GM21390 (cell line): ENCODE measurements around the gene SOX15.
A peak's percentile ranks its signal among the peaks of the same experiment; 100 is the strongest.

Experiments
- ATAC-seq: cut with Tn5 transposase; IDR thresholded peaks from one replicate; pipeline ENCODE4 v1.9.1; 2021; ENCODE audit not compliant: unreplicated experiment

SOX15 gene

DNA sequence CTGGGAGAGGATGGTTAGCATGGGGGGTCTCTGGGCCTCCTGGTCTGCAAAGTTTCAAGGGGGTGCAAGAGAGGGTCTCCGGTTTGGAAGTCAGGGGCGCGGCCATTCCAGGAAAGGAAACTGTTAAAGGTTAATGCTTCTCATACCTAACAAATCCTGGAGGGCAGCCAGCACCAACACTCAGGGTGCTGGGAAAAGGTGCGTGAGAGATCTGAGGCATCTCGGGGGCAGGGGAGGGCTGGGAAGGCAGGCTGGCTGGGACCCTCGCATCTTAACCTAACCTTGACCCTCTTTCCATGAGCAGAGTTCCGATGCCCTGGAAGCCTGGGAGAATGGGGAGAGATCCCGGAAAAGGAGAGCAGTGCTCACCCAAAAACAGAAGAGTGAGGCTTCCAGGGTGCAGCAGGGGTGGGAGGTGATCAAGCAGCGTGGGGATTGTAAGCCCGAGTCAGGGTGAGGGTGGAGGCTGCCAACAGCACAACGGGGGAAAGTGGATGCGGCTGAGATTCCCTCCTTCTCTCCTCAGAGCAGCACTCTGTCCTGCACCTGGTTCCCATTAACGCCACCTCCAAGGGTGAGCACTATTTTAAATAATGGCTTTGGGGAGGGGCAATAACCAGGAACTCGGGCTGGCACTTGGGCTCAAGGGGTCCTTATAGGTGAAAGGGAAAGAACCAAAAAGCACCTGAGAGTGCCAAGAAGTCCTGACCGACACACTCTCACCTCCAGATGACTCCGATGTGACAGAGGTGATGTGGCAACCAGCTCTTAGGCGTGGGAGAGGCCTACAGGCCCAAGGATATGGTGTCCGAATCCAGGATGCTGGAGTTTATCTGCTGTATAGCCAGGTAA is 30.3 kb downstream of the SOX15 start:
- ATAC-seq = no peak

DNA sequence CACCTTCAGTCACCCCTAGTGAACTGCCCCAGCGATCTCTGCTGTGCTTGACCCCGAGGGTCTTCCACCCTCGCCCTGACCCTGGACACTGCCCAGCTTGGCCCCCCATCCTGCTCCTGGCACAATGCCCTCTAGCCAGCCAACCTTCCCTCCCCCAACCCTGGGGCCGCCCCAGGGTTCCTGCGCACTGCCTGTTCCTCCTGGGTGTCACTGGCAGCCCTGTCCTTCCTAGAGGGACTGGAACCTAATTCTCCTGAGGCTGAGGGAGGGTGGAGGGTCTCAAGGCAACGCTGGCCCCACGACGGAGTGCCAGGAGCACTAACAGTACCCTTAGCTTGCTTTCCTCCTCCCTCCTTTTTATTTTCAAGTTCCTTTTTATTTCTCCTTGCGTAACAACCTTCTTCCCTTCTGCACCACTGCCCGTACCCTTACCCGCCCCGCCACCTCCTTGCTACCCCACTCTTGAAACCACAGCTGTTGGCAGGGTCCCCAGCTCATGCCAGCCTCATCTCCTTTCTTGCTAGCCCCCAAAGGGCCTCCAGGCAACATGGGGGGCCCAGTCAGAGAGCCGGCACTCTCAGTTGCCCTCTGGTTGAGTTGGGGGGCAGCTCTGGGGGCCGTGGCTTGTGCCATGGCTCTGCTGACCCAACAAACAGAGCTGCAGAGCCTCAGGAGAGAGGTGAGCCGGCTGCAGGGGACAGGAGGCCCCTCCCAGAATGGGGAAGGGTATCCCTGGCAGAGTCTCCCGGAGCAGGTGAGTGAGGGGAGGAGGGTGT is 31.2 kb downstream of the SOX15 start, which contains the start of gene TNFSF13:
TNFSF13 (plus strand) TSS at position 207 of the 776 bp plus-strand sequence; CDS start at position 497, 290 bp downstream.
- no peak for ATAC-seq

DNA sequence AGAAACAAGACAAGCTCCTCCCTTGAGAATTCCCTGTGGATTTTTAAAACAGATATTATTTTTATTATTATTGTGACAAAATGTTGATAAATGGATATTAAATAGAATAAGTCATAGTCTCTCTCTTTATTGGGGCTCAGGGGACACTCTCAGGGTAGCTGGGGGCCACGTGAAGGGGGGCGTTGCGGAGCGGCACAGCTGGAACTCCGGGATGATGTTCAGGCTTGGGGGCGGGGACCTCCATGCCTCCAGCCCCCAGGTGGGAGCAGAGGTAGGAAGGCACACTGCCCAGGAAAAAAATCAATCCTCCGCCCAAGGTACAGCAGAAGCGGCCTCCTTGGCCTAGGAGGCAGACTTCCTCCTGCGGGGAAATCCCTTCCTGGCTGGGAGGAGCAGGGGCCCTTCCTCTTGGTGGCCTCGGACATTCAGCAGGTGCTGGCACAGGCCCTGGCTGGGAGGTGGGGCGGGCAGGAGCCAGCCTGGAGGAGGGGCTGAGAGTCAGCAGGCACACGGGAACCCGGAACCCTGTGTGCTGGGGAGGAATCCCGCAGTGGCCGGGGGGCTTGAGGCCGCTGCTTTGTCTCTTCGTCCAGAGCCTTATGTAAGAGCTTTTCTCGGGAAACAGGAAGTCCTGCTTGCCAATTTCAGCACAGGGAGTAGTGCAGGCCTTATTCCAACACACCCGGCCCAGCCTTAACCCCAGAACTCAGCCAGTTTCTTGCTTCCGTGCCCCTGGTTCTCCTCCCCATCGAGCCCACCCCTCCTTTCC is 31.9 kb downstream of the SOX15 start:
- ATAC-seq = no peak

DNA sequence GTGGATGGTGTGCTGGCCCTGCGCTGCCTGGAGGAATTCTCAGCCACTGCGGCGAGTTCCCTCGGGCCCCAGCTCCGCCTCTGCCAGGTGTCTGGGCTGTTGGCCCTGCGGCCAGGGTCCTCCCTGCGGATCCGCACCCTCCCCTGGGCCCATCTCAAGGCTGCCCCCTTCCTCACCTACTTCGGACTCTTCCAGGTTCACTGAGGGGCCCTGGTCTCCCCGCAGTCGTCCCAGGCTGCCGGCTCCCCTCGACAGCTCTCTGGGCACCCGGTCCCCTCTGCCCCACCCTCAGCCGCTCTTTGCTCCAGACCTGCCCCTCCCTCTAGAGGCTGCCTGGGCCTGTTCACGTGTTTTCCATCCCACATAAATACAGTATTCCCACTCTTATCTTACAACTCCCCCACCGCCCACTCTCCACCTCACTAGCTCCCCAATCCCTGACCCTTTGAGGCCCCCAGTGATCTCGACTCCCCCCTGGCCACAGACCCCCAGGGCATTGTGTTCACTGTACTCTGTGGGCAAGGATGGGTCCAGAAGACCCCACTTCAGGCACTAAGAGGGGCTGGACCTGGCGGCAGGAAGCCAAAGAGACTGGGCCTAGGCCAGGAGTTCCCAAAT is 32.6 kb downstream of the SOX15 start:
- no peak for ATAC-seq

DNA sequence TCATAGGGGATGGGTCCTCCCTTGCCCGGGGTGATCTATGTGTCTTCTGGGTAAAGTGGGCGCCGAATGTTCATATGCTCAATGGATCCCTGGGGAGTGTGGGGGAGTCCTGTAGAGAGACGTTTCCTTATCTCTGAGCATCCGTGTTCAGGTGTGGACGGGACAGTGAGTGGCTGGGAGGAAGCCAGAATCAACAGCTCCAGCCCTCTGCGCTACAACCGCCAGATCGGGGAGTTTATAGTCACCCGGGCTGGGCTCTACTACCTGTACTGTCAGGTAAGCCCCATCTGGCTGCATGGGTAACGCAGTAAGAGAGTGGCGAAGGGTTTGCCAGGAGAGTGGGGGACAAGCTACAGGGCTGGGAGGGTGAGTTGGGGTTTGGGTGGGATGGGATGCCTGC is 33.3 kb downstream of the SOX15 start:
- ATAC-seq = no peak

DNA sequence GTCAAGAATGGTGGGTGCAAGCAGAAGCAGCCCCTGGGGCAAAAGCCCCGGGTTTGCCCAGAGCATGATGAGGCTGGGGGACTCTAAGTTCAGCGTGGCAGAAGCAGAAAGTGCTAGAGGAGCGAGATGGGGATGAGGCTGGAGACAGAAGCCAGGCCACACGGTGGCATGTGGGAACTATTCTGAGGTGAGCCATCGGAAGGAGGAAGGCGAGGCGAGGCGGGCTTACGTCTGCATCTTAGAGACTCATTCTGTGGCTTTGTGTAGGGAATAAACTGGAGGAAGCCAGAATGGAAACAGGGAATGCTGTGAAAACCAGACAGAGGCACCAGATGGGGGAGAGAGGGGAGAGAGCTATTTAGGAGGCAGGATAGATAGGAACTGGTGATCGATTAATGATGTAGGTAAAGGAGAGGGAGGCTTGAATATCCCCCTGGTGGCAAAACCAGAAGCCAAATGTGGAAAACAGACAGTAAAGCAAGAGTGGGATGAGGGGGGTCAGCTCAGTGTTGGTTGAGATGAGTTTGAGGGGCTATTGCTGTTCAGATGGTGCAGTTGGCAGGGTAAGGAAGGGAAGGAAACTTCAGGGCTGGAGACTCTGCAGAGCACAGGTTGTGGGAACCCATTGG is 34.5 kb downstream of the SOX15 start:
- no peak for ATAC-seq

DNA sequence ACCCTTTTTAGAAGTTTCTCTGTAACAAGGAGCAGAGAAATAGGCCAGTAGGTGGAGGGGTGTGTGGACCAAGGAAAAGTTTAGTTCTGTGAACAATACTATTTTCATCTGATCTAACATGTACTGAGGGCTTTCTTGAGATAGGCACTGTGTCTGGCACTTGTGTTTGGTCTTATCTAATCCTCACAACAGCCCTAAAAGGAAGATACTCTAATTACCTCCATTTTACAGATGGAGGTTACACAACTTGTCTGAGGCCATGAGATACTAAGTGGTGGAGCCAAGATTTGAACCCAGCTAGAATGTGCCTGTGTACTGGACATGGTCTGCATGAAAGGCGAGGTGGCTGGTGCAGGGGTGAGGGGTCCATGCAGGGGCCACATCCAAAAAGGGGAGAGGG is 36.5 kb downstream of the SOX15 start:
- ATAC-seq = no peak

DNA sequence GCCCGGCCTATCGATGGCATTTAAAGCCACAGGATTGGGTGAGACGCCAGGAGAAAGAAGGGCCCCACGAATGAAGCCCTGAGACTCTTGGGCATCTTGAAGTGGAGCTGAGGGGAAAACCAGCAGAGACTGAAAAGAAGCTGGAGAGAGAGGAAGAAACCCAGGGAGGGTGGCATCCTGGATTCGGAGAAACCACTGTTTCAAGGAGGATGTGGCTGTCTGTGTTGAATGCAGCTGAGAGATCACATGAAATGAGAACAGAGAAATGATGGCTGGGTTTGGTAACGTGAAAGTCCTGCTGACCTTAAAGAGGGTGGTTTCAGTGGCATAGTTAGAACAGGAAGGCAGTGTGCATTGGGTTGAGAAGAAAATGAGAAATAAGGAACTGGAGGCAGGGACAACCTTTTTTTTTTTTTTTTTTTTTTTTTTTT is 37.3 kb downstream of the SOX15 start:
- peak; percentile 60 for ATAC-seq

DNA sequence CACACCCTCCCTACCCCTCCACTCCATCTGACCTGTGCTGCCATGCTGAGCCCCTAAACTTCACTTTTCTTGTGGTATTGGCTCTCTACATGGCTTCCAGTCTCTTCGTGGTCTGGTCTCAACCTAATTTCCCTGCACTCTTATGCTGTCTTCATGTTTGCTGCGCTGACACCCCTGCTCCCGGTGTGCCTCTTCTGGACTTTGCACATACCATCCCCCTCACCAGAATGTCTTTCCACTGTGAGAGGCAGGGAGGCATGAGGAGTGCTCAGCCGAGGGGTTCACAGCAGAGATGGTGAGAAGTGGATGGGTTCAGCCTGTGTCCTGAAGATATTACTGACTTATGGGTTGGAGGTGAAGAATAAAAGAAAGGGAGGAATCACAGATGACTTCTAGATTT is 38.5 kb downstream of the SOX15 start:
- no peak for ATAC-seq

DNA sequence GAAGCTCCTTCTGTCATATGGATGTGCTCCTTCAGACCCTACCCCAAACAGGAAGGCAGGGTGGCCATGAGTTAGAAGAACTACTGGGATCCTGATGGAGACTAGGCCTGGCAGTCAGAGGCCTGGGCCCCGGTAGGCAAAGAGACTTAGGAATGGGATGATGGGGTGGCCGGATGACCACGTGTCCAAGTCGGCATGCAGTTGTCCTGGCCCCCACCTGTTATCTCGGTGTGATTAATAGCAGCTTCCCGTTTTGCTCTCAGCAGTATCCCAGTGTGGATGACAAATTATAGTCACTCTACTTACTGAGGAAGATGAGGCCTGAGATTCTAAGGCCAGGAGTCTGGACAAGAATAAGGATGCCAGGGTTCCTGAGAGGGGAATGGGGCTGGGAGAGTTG is 39.5 kb downstream of the SOX15 start:
- ATAC-seq = no peak

DNA sequence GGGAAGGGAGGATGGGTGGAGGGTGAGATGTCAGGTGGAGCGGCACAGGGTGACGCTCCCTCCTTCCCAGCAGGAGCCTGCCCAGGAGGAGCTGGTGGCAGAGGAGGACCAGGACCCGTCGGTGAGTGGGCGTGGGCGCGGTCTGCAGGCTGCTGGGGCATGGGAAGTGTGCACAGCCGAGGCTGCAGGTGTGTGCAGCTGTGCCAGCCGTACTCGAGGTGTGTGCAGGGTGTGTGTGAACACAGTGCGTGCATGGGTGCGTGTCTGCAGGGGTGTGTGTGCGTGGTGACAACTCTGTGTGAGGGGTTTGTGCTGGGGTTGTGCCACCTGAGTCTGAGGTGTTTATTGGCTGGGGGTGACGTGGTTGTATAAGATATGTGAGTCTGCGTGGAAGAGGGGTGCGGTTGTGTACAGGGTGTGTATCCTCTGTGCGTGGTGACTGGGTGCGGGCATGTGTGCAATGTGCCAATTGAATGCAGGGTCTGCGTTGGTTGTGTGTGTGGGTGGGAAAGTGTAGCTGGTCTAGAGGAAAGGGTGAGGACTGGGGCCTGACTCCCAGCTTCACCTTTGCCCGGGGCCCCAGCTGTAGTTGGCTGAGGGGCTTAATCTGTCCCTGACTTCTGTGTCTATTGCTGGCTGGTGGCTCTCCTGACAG is 40.4 kb downstream of the SOX15 start:
- ATAC-seq = no peak

DNA sequence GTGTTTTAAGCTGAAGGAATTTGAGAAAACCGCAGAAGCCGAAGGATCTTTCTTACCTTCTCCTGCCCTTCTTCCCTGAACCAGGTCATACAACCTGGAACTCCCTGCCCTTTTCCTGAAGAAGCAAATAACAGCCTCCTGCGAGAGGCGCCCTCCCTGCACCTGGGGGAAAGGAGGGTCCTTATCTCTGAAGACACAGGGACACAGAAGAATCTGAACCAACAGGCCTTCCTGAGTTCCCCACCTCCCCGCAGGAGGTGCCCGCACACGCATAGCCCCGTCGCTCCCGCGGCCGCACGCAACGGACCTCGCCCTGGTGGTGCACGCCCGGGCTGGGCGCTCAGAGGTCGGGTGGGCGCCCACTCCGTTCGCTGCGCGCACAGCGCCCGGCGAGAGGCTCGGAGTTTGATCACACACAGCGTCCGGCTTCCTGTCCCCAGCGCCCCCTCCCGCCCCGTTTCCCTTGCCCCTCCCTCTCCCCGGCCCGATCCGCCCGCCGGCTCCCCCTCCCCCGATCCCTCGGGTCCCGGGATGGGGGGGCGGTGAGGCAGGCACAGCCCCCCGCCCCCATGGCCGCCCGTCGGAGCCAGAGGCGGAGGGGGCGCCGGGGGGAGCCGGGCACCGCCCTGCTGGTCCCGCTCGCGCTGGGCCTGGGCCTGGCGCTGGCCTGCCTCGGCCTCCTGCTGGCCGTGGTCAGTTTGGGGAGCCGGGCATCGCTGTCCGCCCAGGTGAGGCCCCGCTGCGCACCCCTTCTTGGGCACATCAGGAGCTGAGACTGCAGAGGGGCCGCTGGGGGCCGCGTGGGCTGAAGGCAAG is 41.1 kb downstream of the SOX15 start, which contains the start of gene TNFSF12:
TNFSF12 (plus strand) TSS at position 474 of the 816 bp plus-strand sequence; CDS start at position 570, 96 bp downstream.
- no peak for ATAC-seq

DNA sequence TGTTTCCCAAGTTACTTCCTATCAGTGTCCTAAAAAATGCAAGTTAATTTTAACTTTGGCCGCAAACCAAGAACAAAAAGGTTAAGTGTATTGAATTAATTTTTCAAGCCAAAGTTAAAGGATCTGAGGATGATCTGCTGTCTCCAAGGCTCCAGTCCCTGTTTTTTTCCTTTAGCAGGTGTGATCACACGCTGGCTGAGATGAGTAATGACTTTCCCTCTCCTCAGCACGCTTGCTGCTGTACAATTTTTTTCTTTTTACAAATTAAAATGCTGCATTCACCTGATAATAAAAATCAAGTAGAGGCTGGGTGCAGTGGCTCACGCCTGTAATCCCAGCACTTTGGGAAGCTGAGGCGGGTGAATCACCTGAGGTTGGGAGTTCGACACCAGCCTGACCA is 45.0 kb downstream of the SOX15 start:
- no peak for ATAC-seq

DNA sequence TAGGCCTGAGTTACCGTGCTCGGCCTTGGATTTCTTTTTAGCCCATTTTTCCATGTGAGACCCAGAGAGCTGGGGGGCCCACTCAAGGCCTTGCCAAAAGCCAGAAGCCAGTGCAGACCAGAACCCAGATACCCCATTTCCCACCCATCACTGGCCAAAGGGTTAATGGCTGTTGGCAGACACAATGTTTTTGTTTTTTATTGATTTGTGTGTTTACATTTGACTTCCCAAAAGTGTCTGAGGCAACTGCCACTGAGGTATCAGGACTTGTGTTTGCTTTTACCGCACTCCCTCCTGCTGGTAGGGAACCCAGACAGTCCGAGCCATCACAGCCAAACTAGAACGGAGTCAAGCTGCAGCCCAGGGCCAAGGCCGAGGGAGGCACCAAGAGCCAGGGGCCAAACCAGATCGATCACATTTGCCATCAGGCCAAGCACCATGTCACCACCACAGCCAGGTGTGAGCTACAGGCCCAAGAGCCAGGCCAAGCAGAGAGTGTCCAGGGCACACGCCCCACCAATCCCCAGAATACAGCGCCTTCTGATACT is 48.7 kb downstream of the SOX15 start:
- no peak for ATAC-seq

DNA sequence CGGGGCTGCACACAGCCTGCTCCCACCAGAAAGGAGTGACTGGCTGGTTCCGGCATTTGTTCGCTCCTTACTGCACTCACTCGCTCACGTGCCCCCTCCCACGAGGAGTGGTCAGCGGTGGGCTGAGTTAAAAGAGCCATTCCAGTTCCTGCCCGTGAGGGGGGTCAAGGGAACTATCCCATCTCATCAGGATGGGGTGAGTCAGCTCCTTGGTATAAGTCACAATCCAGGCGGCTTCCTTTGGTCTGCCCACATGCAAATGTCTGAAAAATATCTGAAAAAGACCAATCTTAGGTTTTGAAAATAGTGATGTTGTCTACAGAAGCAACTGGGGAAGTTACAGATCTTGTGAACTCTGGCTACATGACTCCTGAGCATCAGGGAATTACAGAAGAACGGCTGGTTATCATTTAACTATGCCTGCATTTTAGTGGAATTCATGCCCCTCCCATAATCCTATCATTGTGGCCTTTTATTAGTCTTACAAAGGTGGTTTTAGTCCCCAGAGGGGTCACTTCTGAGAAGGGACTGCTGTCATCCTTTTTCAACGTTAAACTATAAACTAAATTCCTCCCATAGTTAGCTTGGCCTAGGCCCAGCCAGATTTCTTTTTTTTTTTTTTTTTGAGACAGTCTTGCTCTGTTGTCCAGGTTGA is 50.9 kb downstream of the SOX15 start:
- ATAC-seq = no peak
